KMS-11 (cell line): ENCODE measurements around the gene FSD1.

Experiments
- H2AFZ ChIP-seq: fragments of 200-600 bp; sonication (generic); 2 replicates; pipeline ENCODE4 v1.6.1; 2016; ENCODE audit warnings: antibody characterized with exemption, mixed run types, low read depth
- H3K27ac ChIP-seq: fragments of 200-600 bp; sonication (generic); 2 replicates; pipeline ENCODE4 v1.6.1; 2016; ENCODE audit warnings: mild to moderate bottlenecking, mixed run types
- H3K27me3 ChIP-seq: fragments of 200-600 bp; sonication (generic); 2 replicates; pipeline ENCODE4 v1.6.1; 2017; ENCODE audit warnings: mild to moderate bottlenecking, low read depth, mixed run types, moderate library complexity; ENCODE audit not compliant: insufficient read depth
- H3K36me3 ChIP-seq: fragments of 200-600 bp; sonication (generic); 2 replicates; pipeline ENCODE4 v1.6.1; 2017; ENCODE audit warnings: mild to moderate bottlenecking, mixed run types; ENCODE audit not compliant: insufficient read depth
- H3K4me1 ChIP-seq: fragments of 200-600 bp; sonication (generic); 2 replicates; pipeline ENCODE4 v1.6.1; 2016; ENCODE audit warnings: mild to moderate bottlenecking, low read depth, mixed run types; ENCODE audit not compliant: poor library complexity, severe bottlenecking
- H3K4me2 ChIP-seq: fragments of 200-600 bp; sonication (generic); 2 replicates; pipeline ENCODE4 v1.7.0; 2016; ENCODE audit warnings: mild to moderate bottlenecking, mixed run types
- H3K4me3 ChIP-seq: fragments of 200-600 bp; sonication (generic); IDR thresholded peaks from 2 replicates; pipeline ENCODE4 v1.6.1; 2017; ENCODE audit warnings: low read depth, low read length, mixed read lengths; ENCODE audit not compliant: insufficient read depth
- H3K79me2 ChIP-seq: fragments of 200-600 bp; sonication (generic); 2 replicates; pipeline ENCODE4 v1.6.1; 2016; ENCODE audit warnings: low read depth, mixed run types; ENCODE audit not compliant: insufficient read depth
- H3K9ac ChIP-seq: fragments of 200-600 bp; sonication (generic); 2 replicates; pipeline ENCODE4 v1.6.1; 2016; ENCODE audit warnings: mild to moderate bottlenecking, mixed run types
- H4K20me1 ChIP-seq: fragments of 200-600 bp; sonication (generic); 2 replicates; pipeline ENCODE4 v1.6.1; 2016; ENCODE audit warnings: mild to moderate bottlenecking, mixed run types; ENCODE audit not compliant: insufficient read depth
- TF ChIP-seq, protein P1 (sequence below): fragments of 200-600 bp; sonication (generic); conservative IDR thresholded peaks from 2 replicates; pipeline ENCODE4 v1.6.1; 2017; ENCODE audit warnings: low read depth, mild to moderate bottlenecking, antibody characterized with exemption, low read length, moderate library complexity, mixed read lengths

FSD1 gene

DNA sequence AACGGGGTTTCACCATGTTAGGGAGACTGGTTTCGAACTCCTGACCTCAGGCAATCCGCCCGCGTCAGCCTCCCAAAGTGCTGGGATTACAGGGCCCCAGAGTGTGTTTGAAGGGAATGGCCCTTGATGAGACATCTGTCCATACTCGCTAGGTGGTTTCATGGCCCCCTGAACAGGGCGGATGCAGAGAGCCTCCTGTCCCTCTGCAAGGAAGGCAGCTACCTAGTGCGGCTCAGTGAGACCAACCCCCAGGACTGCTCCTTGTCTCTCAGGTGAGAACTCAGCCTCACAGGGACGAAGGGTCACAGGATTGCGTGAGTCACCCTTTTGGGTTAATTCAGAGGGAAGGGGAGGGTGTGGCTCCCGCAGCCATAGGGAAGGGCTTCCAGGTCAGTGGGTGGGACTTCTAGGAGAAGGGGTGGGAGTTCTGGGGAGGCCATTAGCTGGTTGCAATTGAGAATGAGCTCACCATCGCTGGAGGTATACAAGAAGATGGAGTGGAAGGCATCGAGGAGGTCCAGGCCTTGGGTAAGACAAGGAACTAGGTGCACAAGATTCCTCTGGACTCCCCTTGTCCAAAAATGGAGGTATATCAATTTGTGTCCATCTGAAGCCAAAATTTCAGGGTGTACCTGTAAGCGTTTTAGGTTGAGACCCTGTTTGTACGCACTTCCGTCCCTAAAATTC is 16.2 kb upstream of the FSD1 start:
- Histone ChIP-seq H2AFZ (no peak overlapping the region), H4K20me1 (no peaks in the 10 kb centered on the region), H3K9ac (no peak overlapping the region)

DNA sequence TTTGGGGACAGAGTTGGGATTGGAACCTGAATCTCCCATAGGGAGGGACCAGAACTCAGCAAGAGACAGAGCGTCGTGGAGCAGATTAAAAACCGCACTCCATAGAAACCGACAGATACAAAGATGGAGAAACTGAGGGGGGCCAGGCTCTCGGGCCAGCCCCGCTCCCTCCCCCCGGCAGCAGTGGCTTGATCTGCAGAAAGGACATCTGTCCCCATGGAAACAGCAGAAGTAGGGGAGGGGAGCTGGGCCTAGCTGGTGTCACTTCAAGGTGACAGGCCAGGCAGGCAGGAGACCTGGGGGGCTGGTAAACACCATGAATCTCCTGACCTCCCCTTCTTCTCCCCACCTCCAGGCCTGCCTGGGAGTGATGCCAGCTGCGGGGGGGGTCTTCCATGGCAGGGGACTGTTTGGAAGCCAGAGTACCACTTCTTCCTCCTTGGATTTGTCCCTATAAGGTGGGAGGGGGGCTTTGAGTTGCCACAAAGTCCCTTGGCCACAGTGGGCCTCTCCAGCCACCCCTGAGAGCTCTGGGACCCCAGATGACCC is 13.1 kb upstream of the FSD1 start:
- Histone ChIP-seq H3K4me1 (no peaks in the 10 kb centered on the region), H3K27ac (no peak overlapping the region), H3K9ac (no peak overlapping the region), H3K79me2 (no peaks in the 10 kb centered on the region), H3K4me3 (no peak overlapping the region), H3K36me3 (no peaks in the 10 kb centered on the region), H4K20me1 (no peaks in the 10 kb centered on the region), H2AFZ (no peak overlapping the region), H3K4me2 (no peak overlapping the region), H3K27me3 (peaks cover 74% of the 10 kb centered on the region)
- TF ChIP-seq, protein P1, sequence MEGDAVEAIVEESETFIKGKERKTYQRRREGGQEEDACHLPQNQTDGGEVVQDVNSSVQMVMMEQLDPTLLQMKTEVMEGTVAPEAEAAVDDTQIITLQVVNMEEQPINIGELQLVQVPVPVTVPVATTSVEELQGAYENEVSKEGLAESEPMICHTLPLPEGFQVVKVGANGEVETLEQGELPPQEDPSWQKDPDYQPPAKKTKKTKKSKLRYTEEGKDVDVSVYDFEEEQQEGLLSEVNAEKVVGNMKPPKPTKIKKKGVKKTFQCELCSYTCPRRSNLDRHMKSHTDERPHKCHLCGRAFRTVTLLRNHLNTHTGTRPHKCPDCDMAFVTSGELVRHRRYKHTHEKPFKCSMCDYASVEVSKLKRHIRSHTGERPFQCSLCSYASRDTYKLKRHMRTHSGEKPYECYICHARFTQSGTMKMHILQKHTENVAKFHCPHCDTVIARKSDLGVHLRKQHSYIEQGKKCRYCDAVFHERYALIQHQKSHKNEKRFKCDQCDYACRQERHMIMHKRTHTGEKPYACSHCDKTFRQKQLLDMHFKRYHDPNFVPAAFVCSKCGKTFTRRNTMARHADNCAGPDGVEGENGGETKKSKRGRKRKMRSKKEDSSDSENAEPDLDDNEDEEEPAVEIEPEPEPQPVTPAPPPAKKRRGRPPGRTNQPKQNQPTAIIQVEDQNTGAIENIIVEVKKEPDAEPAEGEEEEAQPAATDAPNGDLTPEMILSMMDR = no peak

More for the DNA sequence above, 16.2 kb upstream of the FSD1 start:
- H3K4me3 ChIP-seq = no peak overlapping the region
- H3K27me3 ChIP-seq = peaks cover 75% of the 10 kb centered on the region
- no peak overlapping the region for H3K4me2 ChIP-seq
- no peak overlapping the region for H3K27ac ChIP-seq
- H3K79me2 ChIP-seq = no peaks in the 10 kb centered on the region
- no peaks in the 10 kb centered on the region for H3K36me3 ChIP-seq
- TF ChIP-seq, protein P1 = no peak
- H3K4me1 ChIP-seq = no peaks in the 10 kb centered on the region

DNA sequence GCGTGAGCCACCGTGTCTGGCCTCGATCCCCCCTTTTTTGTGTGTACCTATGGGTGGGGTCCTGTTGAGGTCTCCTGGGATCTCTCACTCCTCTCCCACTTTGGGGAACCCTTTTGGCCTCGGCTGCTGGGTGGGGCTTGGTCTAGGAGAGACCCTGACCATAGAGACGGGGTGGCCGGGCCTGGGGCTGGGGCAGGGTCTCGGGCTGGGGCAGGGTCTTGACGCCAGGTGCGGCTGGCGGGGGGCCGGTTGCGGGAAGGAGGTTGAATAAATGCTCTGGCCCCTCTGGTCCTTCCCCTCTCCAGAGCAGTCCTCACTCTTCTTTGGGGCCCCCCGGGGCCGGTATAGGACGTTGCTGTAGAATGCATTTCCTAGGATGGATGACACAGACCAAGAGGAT is 11.9 kb upstream of the FSD1 start:
- Histone ChIP-seq H3K4me3 (no peak overlapping the region), H3K27me3 (peaks cover 77% of the 10 kb centered on the region), H3K27ac (no peak overlapping the region), H3K4me1 (no peaks in the 10 kb centered on the region), H3K9ac (no peak overlapping the region), H3K79me2 (no peaks in the 10 kb centered on the region), H3K36me3 (no peaks in the 10 kb centered on the region), H3K4me2 (no peak overlapping the region), H4K20me1 (no peaks in the 10 kb centered on the region), H2AFZ (no peak overlapping the region)
- TF ChIP-seq, protein P1 = no peak

DNA sequence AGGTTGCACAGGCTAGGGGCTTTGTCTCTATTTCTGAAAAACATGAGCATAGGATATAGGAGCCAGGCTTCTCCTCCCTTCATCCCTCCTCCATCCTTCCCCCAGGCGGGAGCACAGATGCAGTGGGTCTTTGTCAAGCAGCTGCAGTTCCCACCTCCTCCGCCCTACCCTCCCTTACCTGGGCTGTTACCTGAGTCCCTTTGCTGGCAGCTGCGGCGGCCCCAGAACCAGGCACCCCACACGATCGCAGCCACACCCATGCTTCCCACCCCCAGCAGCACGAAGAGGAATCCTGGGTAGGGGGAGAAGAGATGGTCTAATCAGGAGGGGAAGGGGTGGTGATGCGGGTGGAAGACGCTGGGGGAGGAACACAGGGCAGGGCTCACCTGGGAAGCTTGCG is 10.0 kb upstream of the FSD1 start:
- H4K20me1 ChIP-seq = no peaks in the 10 kb centered on the region
- no peak overlapping the region for H3K27ac ChIP-seq
- H3K4me2 ChIP-seq = no peak overlapping the region
- H3K27me3 ChIP-seq = peaks cover 72% of the 10 kb centered on the region
- H3K9ac ChIP-seq = no peak overlapping the region
- no peaks in the 10 kb centered on the region for H3K4me1 ChIP-seq
- no peaks in the 10 kb centered on the region for H3K36me3 ChIP-seq
- no peak overlapping the region for H3K4me3 ChIP-seq
- TF ChIP-seq, protein P1 = no peak
- no peaks in the 10 kb centered on the region for H3K79me2 ChIP-seq
- no peak overlapping the region for H2AFZ ChIP-seq
